Activated gamma-delta T cell (primary cell): ENCODE data around the gene BBLN.
"Not testable (repeated sequence)": the region's sequence is repeated elsewhere in the genome, so short reads cannot be mapped to it uniquely, and the experiment has no call there.

Experiments
- DNase-seq: peaks from one replicate; lab custom pipeline; 2025; lab: John Stamatoyannopoulos, UW
- total RNA-seq, 2 donors: gene quantifications; one replicate each; lab custom pipeline; 2026; lab: John Stamatoyannopoulos, UW

The BBLN gene, protein sequence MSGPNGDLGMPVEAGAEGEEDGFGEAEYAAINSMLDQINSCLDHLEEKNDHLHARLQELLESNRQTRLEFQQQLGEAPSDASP
- total RNA-seq: 32.6 to 35.8 reads per million in 2 donors

DNA sequence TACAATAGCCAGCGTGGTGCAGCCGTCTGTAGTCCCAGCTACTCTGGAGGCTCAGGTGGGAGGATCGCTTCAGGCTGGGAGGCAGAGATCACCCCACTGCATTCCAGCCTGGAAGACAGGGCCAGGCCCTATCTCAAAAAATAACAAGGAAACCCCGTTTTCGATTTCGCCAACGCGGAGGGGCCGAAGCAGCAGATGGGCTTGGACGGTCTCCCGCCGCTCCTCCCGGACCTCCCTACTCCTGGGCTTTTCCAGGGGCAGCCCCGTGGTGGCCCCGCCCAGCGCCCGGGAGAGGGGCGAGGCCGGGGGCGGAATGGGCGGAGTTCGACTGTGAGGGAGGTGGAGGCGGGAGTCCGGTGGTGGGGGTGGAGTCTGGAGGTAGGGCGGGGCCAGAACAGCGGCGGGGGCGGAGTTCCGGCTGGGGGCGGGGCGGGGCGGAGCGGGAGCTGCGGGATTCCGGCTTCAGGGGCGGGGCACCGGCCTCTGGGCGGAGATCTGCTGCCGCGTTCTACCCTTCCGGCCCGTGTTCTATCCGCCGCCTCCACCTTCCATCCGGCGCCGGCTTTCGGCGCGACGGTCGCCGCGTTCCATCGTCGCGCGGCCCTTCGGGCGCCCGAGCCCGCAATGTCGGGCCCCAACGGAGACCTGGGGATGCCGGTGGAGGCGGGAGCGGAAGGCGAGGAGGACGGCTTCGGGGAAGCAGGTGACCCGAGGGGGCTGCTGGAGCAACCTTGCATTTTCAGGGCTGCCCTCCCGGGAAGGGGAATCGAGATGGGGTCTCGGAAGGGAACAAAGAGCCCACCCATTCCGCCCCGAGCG lies at the start of gene BBLN:
BBLN (plus strand) TSS at position 482 of the 819 bp plus-strand sequence; CDS start at position 625, 143 bp downstream.
- peak; percentile 82 for DNase-seq

DNA sequence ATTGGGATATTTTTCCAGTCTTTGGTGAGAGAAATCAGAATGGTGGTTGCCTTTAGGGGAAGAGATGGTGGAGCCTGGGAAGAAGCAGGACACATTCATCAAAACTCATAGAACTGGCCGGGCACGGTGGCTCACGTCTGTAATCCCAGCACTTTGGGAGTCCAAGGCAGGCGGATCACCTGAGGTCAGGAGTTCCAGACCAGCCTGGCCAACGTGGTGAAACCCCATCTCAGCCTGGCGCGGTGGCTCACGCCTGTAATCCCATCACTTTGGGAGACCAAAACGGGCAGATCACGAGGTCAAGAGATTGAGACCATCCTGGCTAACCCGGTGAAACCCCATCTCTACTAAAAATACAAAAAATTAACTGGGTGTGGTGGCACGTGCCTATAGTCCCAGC lies 48.3 kb upstream of the BBLN start:
- DNase-seq: not testable (repeated sequence)

DNA sequence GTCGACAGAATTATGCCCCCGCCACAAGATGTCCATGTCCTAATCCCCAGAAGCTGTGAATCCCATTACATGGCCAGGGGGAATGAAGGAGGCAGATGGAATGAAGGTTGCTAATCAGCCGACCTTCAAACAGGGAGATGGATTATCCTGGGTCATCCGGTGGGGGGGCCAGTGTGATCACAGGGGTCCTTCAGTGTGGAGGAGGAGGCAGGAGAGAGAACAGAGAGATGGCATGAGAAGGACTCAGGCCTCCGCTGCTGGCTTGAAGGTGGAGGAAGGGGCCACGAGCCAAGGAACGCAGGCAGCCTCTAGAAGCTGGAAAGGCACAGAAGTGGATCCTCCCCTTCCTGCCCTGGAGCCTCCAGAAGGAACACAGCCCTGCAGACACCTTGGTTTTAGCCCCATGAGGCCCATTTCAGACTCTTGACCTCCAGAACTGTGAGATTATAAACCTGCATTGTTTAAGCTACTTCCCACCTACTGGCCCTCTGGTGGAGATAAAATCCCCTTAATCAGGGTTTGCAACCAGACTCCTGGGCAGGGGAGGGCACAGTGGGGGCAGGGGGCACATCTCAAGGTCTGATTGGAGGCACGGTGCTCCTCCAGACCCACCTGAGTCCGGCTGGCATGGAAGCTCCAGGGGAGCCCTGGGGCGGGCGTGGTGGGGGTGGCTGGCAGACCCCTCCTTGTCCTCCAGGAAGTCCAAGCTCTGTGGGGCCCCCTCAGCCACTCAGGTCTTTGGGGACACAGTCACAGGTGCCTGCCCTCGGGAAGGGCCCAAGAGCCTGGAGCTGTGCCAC lies 46.3 kb upstream of the BBLN start:
- DNase-seq: no peak

DNA sequence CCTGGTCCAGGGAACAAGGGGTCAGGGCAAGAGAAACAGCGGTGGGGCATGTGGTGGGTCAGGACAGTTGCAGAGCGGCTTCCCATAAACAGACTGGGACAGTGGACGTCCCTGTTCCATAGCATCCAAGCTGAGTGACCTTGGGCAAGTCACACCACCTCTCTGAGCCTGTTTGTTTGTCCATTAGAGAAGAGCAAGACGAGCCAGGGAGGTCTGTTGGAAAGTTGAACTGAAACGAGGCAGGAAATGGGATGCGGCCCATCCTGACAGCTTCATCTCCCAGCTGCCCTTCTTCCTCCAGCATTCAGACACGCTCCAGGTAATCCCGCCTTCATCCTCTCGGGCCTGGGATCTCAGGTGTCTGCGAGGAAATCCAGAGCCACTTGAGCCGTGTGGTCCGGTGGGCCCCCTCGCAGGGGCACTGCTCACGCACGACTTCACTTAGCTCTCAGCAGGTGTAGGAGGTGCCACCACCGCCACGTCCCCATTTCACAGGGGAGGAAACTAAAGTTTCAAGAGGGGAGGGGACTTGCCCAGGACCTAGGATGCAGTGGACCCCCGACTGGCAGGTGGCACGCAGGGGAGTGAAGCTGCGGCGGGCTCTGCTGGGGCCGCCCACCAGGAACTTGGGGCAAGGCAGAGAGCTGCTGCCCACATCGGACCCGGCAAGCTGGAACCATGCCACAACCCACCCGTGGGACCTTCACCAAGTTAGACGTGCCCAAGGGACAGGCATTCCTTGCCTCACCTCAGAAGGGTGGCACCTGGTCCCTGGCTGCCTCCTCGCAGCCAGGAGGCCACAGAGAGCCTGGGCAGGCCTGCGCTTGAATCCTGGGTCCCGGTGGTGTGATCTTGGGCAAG lies 45.5 kb upstream of the BBLN start:
- DNase-seq: no peak

DNA sequence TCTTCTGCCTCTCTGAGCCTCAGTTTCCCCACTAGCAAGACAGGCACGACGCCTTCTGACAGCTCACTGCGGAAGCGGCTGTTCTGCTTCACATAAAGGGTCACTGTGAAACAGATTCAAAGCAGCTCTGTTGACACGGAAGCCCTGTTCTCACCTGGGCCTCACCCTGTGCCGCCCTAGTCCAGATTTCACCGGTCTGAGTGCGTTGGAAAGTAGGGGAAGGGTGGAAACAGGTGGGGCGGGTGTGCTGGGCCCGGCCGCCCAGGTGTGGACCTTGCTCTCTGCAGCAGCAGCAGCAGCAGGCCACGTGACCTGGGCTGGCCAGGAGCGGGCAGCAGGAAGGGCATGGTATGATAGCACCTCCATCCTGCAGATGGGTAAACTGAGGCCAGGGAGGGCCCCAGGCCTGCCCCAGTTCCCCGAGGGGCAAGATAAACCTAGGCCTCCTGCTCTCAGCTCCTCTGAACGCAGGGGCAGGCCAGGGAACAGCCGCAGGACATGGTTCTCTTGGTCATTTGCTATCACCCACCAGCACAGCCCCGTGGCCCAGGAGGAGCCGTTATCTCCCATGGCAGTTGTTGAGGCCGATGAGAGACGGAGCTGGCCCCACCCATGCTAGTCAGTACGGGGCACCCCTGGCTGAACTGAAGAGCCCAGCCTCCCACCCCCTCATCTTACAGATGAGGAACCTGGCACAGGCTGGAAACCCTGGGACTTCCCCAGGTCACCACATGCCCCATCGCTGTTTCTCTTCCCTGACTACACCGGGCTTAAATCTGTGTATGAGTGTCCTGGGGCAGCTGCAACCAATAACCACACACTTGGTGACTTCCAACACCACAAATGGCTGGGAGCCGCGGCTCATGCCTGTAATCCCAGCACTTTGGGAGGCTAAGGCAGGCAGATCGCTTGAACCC lies 44.6 kb upstream of the BBLN start:
- no peak for DNase-seq

DNA sequence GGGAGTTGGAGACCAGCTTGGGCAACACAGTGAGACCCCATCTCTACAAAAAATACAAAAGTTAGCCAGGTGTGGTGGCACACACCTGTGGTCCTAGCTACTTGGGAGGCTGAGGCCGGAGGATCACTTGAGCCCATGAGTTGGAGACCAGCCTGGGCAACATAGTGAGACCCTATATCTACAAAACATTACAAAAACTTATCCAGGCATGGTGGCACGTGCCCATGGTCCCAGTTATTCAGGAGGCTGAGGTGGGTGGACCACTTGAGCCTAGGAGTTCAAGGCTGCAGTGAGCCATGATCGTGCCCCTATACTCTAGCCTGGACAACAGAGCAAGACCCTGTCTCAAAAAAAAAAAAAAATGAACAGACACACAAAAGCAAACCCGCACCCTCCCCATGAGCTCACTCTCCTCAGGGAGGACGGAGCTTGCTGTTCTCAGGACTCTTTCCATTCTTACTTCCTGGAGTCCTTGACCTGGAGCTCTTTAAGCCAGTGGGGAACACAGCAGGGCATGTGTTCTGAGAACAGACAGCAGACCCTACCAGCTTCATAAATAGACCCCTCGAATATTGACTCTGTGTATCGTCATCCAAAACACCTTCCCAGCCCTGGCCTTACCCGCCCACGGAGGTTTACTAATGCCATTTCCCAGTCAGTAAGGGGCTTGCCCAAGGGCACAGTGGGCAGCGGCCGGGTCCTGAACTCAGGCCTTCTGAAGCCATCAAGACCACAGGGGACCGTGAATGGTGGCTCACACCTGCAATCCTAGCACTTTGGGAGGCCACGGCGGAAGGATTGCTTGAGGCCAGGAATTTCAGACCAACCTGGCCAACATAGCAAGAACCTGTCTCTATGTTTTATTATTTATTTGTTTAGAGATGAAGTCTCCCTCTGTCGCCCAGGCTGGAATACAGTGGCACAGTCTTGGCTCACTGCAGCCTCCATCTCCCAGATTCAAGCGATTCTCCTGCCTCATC lies 43.7 kb upstream of the BBLN start:
- no peak for DNase-seq

DNA sequence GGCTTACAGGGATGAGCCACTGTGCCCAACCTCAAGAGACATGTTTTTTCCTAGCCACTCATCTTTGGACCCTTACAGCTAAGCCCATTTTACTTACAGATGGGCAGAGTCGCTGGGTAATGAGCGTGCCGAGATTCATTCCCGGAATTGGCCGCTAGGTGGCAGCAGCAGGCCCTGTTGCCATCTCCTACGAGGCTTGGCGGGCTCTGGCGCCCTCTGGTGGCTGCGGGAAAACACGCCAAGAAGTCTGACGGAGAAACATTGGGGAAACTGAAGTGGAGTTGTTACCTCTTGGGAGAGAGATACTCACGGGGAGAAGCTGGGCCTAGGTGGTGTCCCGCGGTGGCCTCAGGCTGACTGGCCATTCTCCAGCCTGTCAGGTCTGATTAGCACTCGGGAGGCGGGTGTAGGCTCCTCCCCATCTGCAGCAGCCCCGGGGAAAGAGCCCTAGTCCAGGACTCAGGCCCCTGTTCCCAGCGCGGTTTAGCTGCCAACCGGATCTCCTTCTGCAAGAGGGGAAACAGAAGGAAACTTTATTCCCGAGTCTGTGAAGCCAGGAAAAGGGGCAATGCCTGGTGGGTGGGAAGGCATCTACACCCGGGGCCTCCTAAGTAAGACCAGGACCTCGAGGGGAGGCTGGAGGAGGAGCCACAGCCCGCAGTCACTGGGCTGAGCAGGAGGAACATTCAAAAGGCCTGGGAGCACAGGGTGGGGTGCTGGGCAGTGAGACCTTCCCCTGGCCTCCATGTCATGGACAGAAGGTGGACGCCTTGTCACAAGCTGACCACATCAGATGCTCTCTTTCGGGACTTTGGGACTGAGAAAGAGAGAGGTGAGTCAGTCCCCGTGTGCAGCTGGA lies 42.2 kb upstream of the BBLN start:
- peak; percentile 77 for DNase-seq

DNA sequence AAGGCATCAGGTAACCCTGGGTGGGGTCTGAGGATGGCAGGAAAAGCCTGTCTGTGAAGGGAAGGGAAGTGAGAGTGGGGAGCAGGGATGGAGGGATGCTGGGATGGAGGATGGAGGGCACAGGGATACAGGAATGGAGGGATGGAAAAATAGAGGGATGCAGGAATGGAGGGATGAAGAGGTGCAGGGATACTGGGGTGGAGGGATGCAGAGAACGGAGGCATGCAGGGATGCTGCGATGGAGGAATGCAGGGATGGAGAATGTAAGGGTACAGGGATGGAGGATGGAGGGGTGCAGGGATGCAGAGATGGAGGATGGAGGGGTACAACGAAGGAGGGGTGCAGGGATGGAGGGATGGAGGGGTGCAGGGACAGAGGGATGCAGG lies 41.6 kb upstream of the BBLN start:
- DNase-seq: no peak

DNA sequence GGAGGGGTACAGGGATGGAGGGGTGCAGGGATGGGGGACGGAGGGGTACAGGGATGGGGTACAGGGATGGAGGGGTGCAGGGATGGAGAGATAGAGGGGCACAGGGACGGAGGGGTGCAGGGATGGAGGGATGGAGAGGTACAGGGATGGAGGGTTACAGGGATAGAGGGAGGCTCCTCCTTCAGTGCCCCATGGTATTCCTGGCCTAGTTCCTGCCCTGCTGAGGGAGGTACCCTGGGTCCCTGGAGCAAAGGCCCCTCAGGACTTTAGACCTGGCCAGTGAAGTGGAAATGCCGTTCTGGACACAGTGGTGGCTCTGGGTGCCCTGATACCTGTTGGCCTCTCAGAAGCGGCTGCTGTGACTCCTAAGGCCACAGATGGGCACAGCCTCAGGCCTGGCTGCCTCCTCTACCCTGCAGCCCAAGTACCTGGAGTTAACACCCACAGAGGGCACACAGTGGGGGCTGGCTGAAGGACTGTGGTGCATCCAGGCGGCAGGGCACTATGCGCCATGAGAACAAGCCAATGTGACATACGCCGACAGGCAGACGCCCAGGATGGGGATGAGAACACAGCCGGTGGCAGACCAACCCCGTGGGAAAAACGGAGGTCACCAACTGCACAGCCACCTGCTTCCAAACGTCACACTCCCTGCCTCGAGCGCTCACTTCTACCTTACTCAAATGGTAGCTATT lies 40.9 kb upstream of the BBLN start:
- DNase-seq: no peak

DNA sequence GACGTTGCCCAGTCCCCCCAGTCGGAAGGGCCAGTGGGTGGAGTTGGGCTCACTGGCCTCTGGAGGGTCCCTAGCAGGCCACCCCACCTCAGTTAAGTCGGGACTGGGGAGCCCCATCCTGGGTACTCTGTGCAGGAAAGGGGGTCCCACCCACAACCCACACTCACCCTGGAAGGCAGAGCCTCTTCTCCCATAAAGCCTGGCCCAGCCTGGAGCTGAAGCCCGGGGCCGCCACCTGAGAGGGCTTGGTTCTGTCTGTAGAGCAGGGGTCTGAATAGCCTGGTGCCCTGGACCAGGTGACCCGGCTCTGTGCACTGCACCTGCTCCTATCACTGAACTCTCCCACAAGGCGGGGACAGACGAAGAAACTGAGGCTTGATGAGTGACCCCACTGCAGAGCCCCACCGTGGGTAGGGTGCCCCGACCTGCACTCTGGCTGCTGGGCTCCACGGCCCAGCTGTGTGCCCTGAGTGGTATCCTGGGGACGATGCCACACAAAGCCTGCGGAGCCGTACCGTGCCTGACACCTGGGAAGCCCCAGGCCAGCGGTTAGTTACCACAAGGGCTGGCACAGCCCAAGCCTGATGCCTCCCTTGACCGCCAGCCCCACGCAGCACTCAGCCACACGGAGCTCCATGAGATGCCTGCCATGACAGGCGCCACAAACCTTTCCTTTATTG lies 39.9 kb upstream of the BBLN start:
- DNase-seq: no peak

DNA sequence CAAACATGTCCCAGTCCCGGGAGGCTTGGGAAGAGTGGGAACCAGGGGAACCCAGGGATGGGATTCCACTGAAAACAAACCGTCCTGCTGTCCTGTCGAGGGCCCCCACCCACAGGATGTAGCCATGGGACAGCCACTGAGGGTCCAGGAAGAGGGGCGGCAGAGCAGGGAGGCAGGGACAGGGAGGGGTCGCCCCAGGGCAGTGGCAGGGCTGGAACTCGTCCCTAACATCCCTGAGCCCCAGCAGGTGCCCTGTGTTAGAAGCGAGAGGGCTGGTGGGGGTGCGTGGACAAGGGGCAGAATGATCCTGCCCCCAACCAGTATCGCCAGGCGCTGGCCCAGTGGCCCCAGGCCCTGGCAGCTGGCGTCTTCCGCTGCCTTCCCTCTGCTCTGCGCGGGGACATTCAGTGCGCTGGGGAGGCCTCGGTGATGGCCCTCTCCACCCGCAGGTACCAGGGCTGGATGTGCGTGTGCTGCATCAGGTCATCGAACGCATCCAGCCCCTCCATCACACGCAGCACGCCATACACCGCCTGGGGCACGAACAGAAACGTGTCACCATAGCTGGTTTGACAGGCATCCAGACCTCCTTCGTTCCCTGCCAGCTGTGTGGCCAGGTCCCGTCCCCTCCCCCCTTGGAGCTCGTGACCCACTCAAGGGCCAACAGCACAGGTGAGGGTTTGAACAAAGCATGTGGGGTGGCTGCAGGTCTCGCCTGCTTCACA lies 39.2 kb upstream of the BBLN start:
- DNase-seq: no peak

DNA sequence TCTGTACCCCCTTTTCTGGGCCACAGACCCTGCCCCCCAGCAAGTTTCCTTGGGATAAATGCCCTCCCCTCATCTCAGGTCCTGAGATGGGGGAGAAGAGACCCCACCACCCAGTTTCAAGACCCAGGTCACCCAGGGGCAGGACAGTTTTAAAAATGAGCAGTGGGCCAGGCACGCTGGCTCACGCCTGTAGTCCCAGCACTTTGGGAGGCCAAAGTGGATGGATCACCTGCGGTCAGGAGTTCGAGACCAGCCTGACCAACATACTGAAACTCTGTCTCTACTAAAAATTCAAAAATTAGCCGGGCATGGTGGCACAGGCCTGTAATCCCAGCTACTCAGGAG lies 38.6 kb upstream of the BBLN start:
- no peak for DNase-seq

DNA sequence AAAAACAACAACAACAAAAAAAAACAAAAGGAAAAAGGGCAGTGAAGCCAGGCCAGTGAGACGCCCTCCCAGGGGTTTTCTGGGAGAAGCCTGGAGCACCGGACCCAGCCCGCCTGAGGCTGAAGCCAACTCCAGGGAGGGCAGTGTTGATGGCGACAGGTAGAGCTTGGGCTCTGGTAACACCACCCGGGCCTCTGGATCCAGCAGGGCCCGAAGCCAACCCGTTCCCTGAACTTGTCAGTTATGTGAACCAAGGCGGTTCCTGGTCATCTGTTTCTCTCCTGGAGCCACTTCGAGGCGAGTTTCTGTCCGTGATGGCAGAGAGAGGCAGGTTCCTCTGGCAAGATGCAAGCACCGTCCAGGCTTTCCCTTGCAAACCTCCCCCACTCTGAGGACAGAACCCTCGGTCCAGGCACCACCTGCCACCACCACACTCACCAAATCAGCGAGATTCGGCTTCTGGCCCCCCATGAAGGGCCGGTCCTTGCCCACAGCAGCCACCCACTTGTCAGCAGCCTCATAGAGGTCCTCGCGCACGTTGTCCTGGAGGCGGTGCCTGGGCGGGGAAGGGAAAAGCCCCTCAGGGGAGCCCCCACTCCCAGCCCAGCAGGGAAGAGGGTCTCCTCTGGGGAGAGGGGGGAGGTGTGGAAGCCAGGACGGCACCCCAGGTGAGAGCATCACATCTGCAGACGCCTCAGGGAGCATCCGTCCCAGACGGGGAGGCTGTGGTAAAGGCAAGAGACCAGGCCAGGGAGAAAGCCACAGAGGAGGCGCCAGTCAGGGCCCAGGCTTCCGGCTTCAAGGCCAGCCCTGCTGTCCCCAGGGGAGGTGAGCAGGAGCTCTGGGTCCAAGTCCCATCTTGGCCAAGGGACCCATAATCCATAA lies 37.9 kb upstream of the BBLN start:
- DNase-seq: no peak

DNA sequence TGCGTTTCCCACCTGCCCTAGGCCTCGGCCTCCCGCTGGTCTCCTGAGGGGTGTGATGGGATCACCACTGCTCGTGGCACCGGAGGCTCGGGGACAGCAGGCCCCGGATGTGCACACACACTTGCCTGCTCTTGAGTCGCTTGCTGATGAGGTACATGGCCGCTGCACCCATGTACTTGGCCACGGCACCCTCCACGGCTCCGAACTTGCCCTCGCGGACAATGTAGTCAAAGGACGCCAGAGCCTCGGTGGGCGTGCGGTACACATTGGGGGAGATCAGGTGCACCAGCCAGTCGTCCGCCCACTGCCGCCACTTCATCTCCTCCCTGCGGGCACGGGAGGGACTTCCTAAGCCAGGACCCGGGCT lies 37.3 kb upstream of the BBLN start:
- no peak for DNase-seq

DNA sequence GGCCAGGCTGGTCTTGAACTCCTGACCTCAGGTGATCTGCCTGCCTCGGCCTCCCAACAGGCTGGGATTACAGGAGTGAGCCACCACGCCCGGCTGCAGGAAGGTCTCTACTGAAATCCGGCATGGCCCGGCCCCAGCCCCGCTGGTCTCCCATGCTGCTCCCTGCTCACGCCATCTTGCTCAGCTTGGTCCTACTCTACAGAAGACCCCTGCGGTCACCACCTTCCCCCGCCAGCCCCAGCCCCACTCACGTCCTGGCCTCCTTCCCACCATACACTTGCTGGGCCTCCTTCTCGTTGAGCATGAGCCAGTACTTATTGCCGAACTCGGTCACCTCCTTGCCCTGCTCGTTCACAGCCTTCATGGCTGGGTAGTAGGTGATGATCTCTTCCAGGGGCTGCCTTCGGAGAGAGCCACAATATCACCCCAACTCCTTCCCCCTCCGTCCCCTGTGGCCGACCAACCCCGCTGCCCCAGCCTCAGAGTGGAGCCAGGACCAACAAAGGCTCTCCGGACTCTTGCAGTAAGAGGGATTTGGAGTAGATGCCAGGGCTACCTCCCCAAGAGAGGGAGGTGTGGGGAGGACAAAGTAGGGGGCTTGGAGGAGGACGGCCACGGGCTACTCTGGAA lies 36.5 kb upstream of the BBLN start:
- DNase-seq: no peak

DNA sequence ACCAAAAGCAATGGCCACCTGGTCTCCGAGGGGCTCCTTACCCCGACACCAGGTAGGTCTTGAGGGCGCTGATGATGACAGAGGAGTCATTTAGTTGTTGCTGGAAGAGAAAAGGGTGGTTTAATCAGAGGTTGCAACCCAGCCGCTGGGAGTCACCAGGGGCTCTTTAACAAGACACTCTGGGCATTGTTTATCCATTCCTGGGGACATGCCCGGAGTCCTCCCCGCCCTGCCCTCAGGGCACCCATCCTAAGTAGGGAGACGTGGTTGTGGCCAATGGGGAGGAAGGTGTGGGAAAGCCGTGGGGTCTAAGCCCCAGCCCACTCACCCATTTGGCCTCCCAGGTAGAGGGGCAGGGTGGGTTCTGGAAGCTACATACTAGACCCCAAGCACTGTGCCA lies 35.6 kb upstream of the BBLN start:
- DNase-seq: no peak
